GM06990 (cell line): ENCODE results near the gene EDA.
A peak's percentile ranks its signal among the peaks of the same experiment; 100 is the strongest.

ENCODE experiments used
- DNase-seq: peaks from one replicate; pipeline ENCODE4 v3.0.0-alpha.2; 2011; ENCODE audit not compliant: insufficient read length; ENCODE audit errors: extremely low read depth
- H3K27me3 ChIP-seq: replicated peaks from 2 replicates; pipeline ENCODE4 v1.6.0; 2011; ENCODE audit warnings: low read length; ENCODE audit not compliant: control insufficient read depth, insufficient read depth
- H3K36me3 ChIP-seq: 2 replicates; pipeline ENCODE4 v1.5.1; 2011; ENCODE audit warnings: low read length; ENCODE audit not compliant: control insufficient read depth, insufficient read depth
- H3K4me3 ChIP-seq: replicated peaks from 2 replicates; pipeline ENCODE4 v1.5.1; 2011; ENCODE audit warnings: low read depth, mild to moderate bottlenecking, control low read depth, low read length
- TF ChIP-seq, protein P1 (sequence below): IDR thresholded peaks from 2 replicates; pipeline ENCODE4 v1.5.1; 2011; ENCODE audit warnings: low read length, control low read depth, mild to moderate bottlenecking, inconsistent platforms; ENCODE audit not compliant: insufficient read depth, poor library complexity, severe bottlenecking

EDA gene

DNA sequence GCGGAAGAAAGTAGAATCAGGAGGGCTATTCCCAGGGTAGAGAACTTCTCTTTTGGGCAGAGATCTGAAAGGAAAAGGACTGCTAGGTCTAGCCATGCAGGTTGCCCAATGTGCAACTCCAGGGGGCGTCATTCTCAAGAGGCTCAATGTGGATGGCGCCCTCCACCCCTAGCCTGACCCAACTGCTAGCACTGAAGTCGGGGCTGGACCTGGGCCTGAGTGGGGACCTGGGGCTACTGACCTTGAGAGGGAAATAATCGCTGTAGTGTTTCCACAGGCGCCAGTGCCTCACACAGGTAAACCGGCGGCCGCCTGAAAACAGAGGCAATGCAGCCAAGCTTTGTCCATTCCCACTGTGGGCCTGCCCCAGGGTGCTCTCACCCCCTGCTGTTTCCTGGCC is 427.8 kb downstream of the EDA start:
- H3K4me3 ChIP-seq = no peak overlapping the region
- TF ChIP-seq, protein P1, sequence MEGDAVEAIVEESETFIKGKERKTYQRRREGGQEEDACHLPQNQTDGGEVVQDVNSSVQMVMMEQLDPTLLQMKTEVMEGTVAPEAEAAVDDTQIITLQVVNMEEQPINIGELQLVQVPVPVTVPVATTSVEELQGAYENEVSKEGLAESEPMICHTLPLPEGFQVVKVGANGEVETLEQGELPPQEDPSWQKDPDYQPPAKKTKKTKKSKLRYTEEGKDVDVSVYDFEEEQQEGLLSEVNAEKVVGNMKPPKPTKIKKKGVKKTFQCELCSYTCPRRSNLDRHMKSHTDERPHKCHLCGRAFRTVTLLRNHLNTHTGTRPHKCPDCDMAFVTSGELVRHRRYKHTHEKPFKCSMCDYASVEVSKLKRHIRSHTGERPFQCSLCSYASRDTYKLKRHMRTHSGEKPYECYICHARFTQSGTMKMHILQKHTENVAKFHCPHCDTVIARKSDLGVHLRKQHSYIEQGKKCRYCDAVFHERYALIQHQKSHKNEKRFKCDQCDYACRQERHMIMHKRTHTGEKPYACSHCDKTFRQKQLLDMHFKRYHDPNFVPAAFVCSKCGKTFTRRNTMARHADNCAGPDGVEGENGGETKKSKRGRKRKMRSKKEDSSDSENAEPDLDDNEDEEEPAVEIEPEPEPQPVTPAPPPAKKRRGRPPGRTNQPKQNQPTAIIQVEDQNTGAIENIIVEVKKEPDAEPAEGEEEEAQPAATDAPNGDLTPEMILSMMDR = peak; percentile 2
- no peak for DNase-seq
- H3K27me3 ChIP-seq = no peaks in the 10 kb centered on the region
- H3K36me3 ChIP-seq = no peaks in the 10 kb centered on the region

DNA sequence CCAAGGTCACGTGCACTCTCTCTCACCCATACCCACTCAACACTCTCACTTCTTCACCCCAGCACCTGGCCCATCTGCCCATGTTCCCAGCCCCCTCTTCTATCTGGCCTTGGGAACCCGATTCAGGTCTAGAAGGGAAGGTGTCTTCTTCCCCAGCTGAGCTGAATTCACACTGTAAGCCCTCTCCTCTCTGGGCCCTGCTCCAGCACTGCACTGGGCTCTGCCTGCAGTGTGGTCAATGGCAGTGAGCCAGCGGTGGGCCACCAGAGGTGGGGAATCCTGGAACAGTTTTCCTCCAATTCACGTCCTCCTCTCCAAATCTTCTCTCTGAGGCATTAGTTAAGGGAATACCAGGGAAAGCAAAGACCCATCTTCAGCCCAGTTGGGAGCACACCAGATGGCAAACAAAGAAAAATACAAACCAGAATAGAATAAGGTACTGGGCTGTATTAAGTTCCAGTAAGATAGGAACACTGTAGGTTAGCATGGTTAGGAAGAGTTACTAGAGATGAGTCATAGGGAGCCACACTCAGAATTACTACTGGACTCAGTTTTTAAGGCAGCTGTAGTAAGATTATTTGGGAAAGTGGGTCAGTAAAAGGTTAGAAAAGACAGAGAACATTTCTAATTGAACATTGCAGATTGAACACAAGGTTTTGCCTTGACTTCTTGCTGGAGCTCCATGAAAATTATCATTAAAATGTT is 428.8 kb downstream of the EDA start:
- no peak for DNase-seq
- H3K36me3 ChIP-seq = no peaks in the 10 kb centered on the region
- TF ChIP-seq, protein P1 = no peak

DNA sequence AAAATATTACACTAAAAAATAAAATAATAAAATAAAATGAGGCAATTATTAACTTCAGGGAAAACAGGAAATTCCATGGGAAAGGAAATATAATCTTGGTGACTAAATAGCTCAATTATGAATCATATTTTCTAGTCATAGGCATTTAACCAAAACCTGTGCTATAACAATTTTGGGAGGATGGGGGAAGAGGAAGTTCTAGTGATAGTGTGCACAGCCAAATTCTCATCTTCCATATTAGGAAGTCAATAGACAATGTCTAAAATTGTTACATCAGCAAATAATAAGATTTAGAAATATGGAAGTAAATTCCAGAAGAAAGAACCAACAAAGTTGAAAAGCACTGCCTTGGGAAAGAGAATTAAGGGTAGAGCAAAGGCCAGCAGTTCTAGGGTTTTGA is 431.1 kb downstream of the EDA start:
- no peak for DNase-seq
- TF ChIP-seq, protein P1 = no peak
- no peaks in the 10 kb centered on the region for H3K27me3 ChIP-seq

More for the DNA sequence above, 428.8 kb downstream of the EDA start:
- no peak overlapping the region for H3K4me3 ChIP-seq
- H3K27me3 ChIP-seq = no peaks in the 10 kb centered on the region

DNA sequence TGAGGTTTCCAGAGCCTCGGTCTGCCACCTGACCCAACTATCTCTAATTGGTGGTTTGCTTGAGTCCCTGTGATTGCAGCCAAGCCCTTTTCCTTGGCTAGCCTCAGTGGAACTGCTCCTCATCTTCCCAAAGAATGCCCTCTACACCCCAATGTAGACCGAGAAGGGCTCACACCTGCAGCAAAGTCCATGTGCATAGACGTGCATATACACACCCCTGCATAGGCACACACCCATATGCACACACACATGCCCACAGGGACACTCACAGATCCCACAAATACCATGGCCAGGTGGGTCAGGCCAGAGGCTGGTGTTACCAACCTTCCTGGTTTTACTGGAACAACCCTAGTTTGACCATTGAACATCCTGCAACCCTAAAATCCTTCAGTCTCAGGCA is 433.5 kb downstream of the EDA start:
- no peaks in the 10 kb centered on the region for H3K36me3 ChIP-seq
- TF ChIP-seq, protein P1 = no peak
- no peaks in the 10 kb centered on the region for H3K27me3 ChIP-seq
- no peak for DNase-seq
- H3K4me3 ChIP-seq = no peak overlapping the region

More for the DNA sequence above, 431.1 kb downstream of the EDA start:
- Histone ChIP-seq H3K4me3 (no peak overlapping the region), H3K36me3 (no peaks in the 10 kb centered on the region)

DNA sequence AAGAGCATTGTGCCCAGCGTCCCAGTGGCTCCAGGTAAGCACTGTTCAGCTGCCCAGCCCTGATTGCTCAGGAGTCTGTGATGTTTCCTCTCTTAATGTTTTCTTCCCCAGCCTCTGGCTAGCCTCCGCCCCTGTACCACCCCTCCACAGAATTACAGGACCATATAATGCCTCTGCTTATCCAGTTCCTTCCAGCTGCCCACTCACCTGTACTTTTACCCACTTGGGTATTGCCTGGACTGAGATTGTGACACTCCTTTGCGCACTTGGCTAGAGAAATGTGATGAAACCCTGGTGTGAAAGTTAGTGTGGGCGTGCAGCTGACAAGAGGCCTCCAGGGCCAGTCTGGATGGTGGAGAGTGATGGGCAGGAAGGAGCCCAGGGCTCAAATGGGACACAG is 434.0 kb downstream of the EDA start, which contains the start of gene AWAT2:
Gene AWAT2 (minus strand): TSS at position 14 of the 400 bp plus-strand sequence. CDS start 6 bp downstream, at position 8.
- DNase-seq = no peak
- H3K27me3 ChIP-seq = no peaks in the 10 kb centered on the region
- TF ChIP-seq, protein P1 = no peak
- no peaks in the 10 kb centered on the region for H3K36me3 ChIP-seq
- no peak within 1 kb of the TSS for H3K4me3 ChIP-seq
